GM21737 (cell line): Measurements from ENCODE around the gene CLDN14.
A peak's percentile ranks its signal among the peaks of the same experiment; 100 is the strongest.

Experiments used
- ATAC-seq: cut with Tn5 transposase; IDR thresholded peaks from one replicate; pipeline ENCODE4 v1.9.1; 2021; ENCODE audit warnings: mild to moderate bottlenecking, moderate library complexity; ENCODE audit not compliant: unreplicated experiment

The CLDN14 gene

GRCh38 chr21:36479415-36480402 lies at the start of gene CLDN14:
CLDN14 (minus strand) TSS chr21:36480122; CDS start chr21:36461695, 18,427 bp downstream.
- no peak for ATAC-seq

GRCh38 chr21:36528716-36529115 lies 48.8 kb upstream of the CLDN14 start:
- no peak for ATAC-seq

GRCh38 chr21:36527317-36527716 lies 47.4 kb upstream of the CLDN14 start:
- no peak for ATAC-seq

- no peak for ATAC-seq
These were observed 46.2 kb upstream of the CLDN14 start for GRCh38 chr21:36526104-36526503.

- ATAC-seq, result no peak
These were observed 44.6 kb upstream of the CLDN14 start for GRCh38 chr21:36524477-36524876.

GRCh38 chr21:36522219-36522808 lies 42.4 kb upstream of the CLDN14 start:
- ATAC-seq, result no peak

- ATAC-seq, result no peak
These were observed 39.1 kb upstream of the CLDN14 start for GRCh38 chr21:36518883-36519492.

- ATAC-seq, result no peak
These were observed 37.6 kb upstream of the CLDN14 start for GRCh38 chr21:36517366-36518075.

- no peak for ATAC-seq
These were observed 36.4 kb upstream of the CLDN14 start for GRCh38 chr21:36516281-36516680.

GRCh38 chr21:36513430-36513829 lies 33.5 kb upstream of the CLDN14 start:
- ATAC-seq, result peak; percentile 46

- ATAC-seq, result no peak
These were observed 33.0 kb upstream of the CLDN14 start for GRCh38 chr21:36512971-36513370.

GRCh38 chr21:36511484-36512220 lies 31.7 kb upstream of the CLDN14 start:
- no peak for ATAC-seq

GRCh38 chr21:36510911-36511310 lies 31.0 kb upstream of the CLDN14 start:
- no peak for ATAC-seq

- ATAC-seq, result no peak
These were observed 30.2 kb upstream of the CLDN14 start for GRCh38 chr21:36509973-36510664.

- ATAC-seq, result no peak
These were observed 29.0 kb upstream of the CLDN14 start for GRCh38 chr21:36508948-36509347.

- no peak for ATAC-seq
These were observed 27.6 kb upstream of the CLDN14 start for GRCh38 chr21:36507397-36508018.

- no peak for ATAC-seq
These were observed 26.6 kb upstream of the CLDN14 start for GRCh38 chr21:36506482-36506881.

GRCh38 chr21:36504067-36505058 lies 24.4 kb upstream of the CLDN14 start:
- ATAC-seq, result no peak
